Prostate gland (tissue), 2 donors: ENCODE data around the gene SYT15B.
"Not testable (repeated sequence)": the region's sequence is repeated elsewhere in the genome, so short reads cannot be mapped to it uniquely, and the experiment has no call there.

Source experiments
- CTCF ChIP-seq, 4 experiments: fragments of 200-600 bp in 2 of 4; fragments of 450-650 bp in 2 of 4; sonication (generic) in 2 of 4; IDR thresholded peaks; 1 replicate in 3 of 4; 2 replicates in 1 of 4; pipeline ENCODE4 v1.5.1; 2016 to 2019; ENCODE audit warnings: antibody characterized with exemption in 4 of 4, mild to moderate bottlenecking in 2 of 4, moderate library complexity in 2 of 4
- POLR2A ChIP-seq: fragments of 450-650 bp; IDR thresholded peaks from one replicate; pipeline ENCODE4 v1.6.1; 2016; ENCODE audit warnings: antibody characterized with exemption, mild to moderate bottlenecking

GRCh38 chr10:47763554-47764175, at the start of gene SYT15B:
- TF ChIP-seq CTCF (IDR thresholded peaks at IDR 0.05); POLR2A: not testable (repeated sequence)
